BLaER1 (cell line): ENCODE results near the gene B4GALT7.
"Not testable (repeated sequence)": the region's sequence is repeated elsewhere in the genome, so short reads cannot be mapped to it uniquely, and the experiment has no call there.

Experiments
- H3K27ac ChIP-seq: shearing (Covaris generic); formaldehyde crosslinking; 2 replicates; pipeline ENCODE4 v1.8.1; 2022
- H3K27me3 ChIP-seq: shearing (Covaris generic); formaldehyde crosslinking; 2 replicates; pipeline ENCODE4 v1.8.1; 2022
- H3K36me3 ChIP-seq: shearing (Covaris generic); formaldehyde crosslinking; 2 replicates; pipeline ENCODE4 v1.8.1; 2022
- H3K4me1 ChIP-seq: shearing (Covaris generic); formaldehyde crosslinking; 2 replicates; pipeline ENCODE4 v1.8.1; 2022
- H3K4me2 ChIP-seq: shearing (Covaris generic); formaldehyde crosslinking; 2 replicates; pipeline ENCODE4 v1.8.1; 2022
- H3K4me3 ChIP-seq: shearing (Covaris generic); formaldehyde crosslinking; 2 replicates; pipeline ENCODE4 v1.8.1; 2022
- H3K9ac ChIP-seq: shearing (Covaris generic); formaldehyde crosslinking; 2 replicates; pipeline ENCODE4 v1.8.1; 2022
- H3K9me3 ChIP-seq: shearing (Covaris generic); formaldehyde crosslinking; 2 replicates; pipeline ENCODE4 v1.8.1; 2022
- H4K20me1 ChIP-seq: shearing (Covaris generic); formaldehyde crosslinking; 2 replicates; pipeline ENCODE4 v1.8.1; 2022

Gene B4GALT7

GRCh38 chr5:177645462-177645861, 45.5 kb downstream of the B4GALT7 start:
- Histone ChIP-seq H3K36me3 (peaks cover 28% of the 10 kb centered on the region), H3K9me3 (peaks cover 28% of the 10 kb centered on the region)
- H3K27me3 ChIP-seq, H4K20me1 ChIP-seq, H3K4me1 ChIP-seq, H3K27ac ChIP-seq, H3K4me3 ChIP-seq, H3K9ac ChIP-seq, H3K4me2 ChIP-seq: not testable (repeated sequence)

DNA sequence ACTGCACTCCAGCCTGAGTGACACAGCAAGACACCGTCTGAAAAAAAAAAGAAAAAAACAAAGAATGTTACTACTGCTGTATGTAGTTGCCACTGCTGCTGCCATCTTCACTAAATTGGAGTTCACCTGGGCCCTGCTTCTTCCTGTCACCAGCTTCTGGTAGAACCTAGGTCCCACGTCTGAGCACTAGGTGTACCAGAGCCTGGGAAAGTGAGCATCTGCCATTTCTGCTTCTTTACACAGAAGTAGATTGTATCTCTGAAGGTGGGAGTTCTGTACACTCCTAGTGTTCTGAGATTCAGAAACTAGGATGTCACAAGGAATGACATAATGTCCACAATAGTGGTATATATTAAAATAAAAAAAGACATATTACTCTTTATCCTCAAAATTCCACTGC, 51.3 kb downstream of the B4GALT7 start:
- not testable (repeated sequence) for H3K4me3 ChIP-seq, H3K4me2 ChIP-seq, H4K20me1 ChIP-seq, H3K27me3 ChIP-seq, H3K4me1 ChIP-seq, H3K9ac ChIP-seq, H3K27ac ChIP-seq
- Histone ChIP-seq H3K36me3 (peaks cover 25% of the 10 kb centered on the region), H3K9me3 (peaks cover 30% of the 10 kb centered on the region)

- not testable (repeated sequence) for H3K27me3 ChIP-seq, H3K4me1 ChIP-seq, H3K36me3 ChIP-seq, H3K9ac ChIP-seq, H3K4me3 ChIP-seq, H3K4me2 ChIP-seq, H3K27ac ChIP-seq, H4K20me1 ChIP-seq
- peaks cover 25% of the 10 kb centered on the region for H3K9me3 ChIP-seq
These were observed 57.9 kb downstream of the B4GALT7 start for GRCh38 chr5:177657846-177658245.

DNA sequence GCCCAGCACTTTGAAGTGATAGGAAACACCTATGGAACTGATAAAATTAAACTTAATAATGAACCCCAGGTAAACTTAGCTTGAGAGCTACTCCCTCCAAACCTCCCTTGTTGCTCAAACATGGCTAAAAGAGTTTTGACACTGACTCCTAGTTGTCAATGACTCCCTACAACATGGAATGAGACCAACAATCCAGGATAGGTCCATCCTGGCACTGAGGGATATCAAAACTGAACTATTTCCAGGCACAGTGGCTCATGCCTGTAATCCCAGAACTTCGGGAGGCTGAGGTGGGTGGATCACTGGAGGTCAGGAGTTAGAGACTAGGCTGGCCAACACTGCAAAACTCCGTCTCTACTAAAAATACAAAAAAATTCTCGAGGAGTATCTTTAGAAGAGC, 58.6 kb downstream of the B4GALT7 start:
- not testable (repeated sequence) for H3K27me3 ChIP-seq, H3K4me1 ChIP-seq, H3K4me2 ChIP-seq, H3K9ac ChIP-seq, H4K20me1 ChIP-seq, H3K36me3 ChIP-seq, H3K27ac ChIP-seq, H3K4me3 ChIP-seq
- H3K9me3 ChIP-seq = peaks cover 25% of the 10 kb centered on the region
